HG03520 (cell line): ENCODE data around the gene TNS3.
A peak's percentile ranks its signal among the peaks of the same experiment; 100 is the strongest.

ENCODE experiments used
- ATAC-seq: cut with Tn5 transposase; IDR thresholded peaks from one replicate; pipeline ENCODE4 v1.9.1; 2021; ENCODE audit warnings: mild to moderate bottlenecking, moderate library complexity; ENCODE audit not compliant: unreplicated experiment

Gene TNS3

GRCh38 chr7:47249361-47249760 is 332.6 kb downstream of the TNS3 start:
- no peak for ATAC-seq

GRCh38 chr7:47248797-47249196 is 333.1 kb downstream of the TNS3 start:
- ATAC-seq: no peak

- ATAC-seq: no peak
These were observed 334.8 kb downstream of the TNS3 start for GRCh38 chr7:47247132-47247531.

- ATAC-seq: no peak
These were observed 337.2 kb downstream of the TNS3 start for GRCh38 chr7:47244692-47245091.

GRCh38 chr7:47241112-47242065 is 340.5 kb downstream of the TNS3 start:
- ATAC-seq: no peak

- no peak for ATAC-seq
These were observed 341.9 kb downstream of the TNS3 start for GRCh38 chr7:47239931-47240421.

GRCh38 chr7:47239034-47239433 is 342.9 kb downstream of the TNS3 start:
- ATAC-seq: no peak

GRCh38 chr7:47236480-47237129 is 345.3 kb downstream of the TNS3 start:
- no peak for ATAC-seq

- no peak for ATAC-seq
These were observed 347.9 kb downstream of the TNS3 start for GRCh38 chr7:47233996-47234395.

- ATAC-seq: no peak
These were observed 349.0 kb downstream of the TNS3 start for GRCh38 chr7:47232751-47233412.

GRCh38 chr7:47231627-47232026 is 350.3 kb downstream of the TNS3 start:
- no peak for ATAC-seq

- no peak for ATAC-seq
These were observed 350.9 kb downstream of the TNS3 start for GRCh38 chr7:47231032-47231431.

- no peak for ATAC-seq
These were observed 353.4 kb downstream of the TNS3 start for GRCh38 chr7:47228386-47229014.

GRCh38 chr7:47227762-47228177 is 354.1 kb downstream of the TNS3 start:
- ATAC-seq: peak; percentile 59

GRCh38 chr7:47226696-47227095 is 355.2 kb downstream of the TNS3 start:
- ATAC-seq: no peak

- no peak for ATAC-seq
These were observed 356.4 kb downstream of the TNS3 start for GRCh38 chr7:47225387-47226131.
